Stimulated activated memory B cell treated with anti-CD40 and anti-IgM and Interleukin-4, amounts not matched to agents 10 μg/mL and 1 μg/mL and 100 μg/mL, for 72 hours (primary cell): ENCODE measurements around the gene DNAJA2.
A peak's percentile ranks its signal among the peaks of the same experiment; 100 is the strongest.
"Not testable (repeated sequence)": the region's sequence is repeated elsewhere in the genome, so short reads cannot be mapped to it uniquely, and the experiment has no call there.

Experiments
- ATAC-seq: fragments of 150-1000 bp; cut with Tn5 transposase; 2 replicates; pipeline ENCODE4 v1.10.0; 2021
- H3K27ac Mint-ChIP-seq: one replicate; pipeline ENCODE4 v1.8.0; 2022; ENCODE audit warnings: mild to moderate bottlenecking, mixed read lengths
- H3K27me3 Mint-ChIP-seq: one replicate; pipeline ENCODE4 v1.8.0; 2022; ENCODE audit warnings: mixed read lengths
- H3K36me3 Mint-ChIP-seq: one replicate; pipeline ENCODE4 v1.8.0; 2022; ENCODE audit warnings: mixed read lengths
- H3K4me1 Mint-ChIP-seq: one replicate; pipeline ENCODE4 v1.8.0; 2022; ENCODE audit warnings: mixed read lengths
- H3K4me3 Mint-ChIP-seq: one replicate; pipeline ENCODE4 v1.8.0; 2022; ENCODE audit warnings: mild to moderate bottlenecking, moderate library complexity, mixed read lengths
- H3K9me3 Mint-ChIP-seq: one replicate; pipeline ENCODE4 v1.8.0; 2022; ENCODE audit warnings: mixed read lengths

DNAJA2 gene

GRCh38 chr16:46961373-46962353 lies 11.8 kb downstream of the DNAJA2 start:
- Mint-ChIP-seq H3K27ac (peak overlapping the region; percentile 79), H3K4me3 (no peak overlapping the region), H3K4me1 (peaks cover 21% of the 10 kb centered on the region), H3K9me3 (no peaks in the 10 kb centered on the region), H3K36me3 (peaks cover 71% of the 10 kb centered on the region), H3K27me3 (no peaks in the 10 kb centered on the region)
- ATAC-seq: peak; percentile 73

DNA sequence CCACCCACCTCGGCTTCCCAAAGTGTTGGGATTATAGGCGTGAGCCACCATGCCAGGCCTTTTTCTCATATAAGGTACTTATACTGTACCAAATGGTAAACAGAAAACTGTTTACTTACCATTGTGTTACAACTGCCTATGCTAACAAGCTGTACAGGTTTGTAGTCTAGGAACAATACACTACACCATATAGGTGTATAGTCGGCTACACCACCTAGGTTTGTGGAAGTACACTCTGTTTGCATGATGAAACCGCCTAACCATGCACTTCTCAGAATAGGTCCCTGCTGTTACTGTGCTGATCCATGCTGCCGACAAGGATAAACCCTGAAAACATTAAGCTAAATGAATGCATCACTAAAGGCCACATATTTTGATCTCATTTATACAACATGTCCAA lies 18.9 kb downstream of the DNAJA2 start:
- Mint-ChIP-seq H3K36me3 (peaks cover 40% of the 10 kb centered on the region), H3K27ac (no peak overlapping the region)

GRCh38 chr16:46950009-46950408 lies 23.5 kb downstream of the DNAJA2 start:
- Mint-ChIP-seq H3K4me3 (no peak overlapping the region), H3K9me3 (no peaks in the 10 kb centered on the region), H3K36me3 (peaks cover 11% of the 10 kb centered on the region), H3K27me3 (no peaks in the 10 kb centered on the region), H3K27ac (no peak overlapping the region), H3K4me1 (peaks cover 6% of the 10 kb centered on the region)
- no peak for ATAC-seq

More for the DNA sequence above, 18.9 kb downstream of the DNAJA2 start:
- ATAC-seq: no peak
- H3K4me3 Mint-ChIP-seq: no peak overlapping the region
- no peaks in the 10 kb centered on the region for H3K9me3 Mint-ChIP-seq
- no peaks in the 10 kb centered on the region for H3K27me3 Mint-ChIP-seq
- no peaks in the 10 kb centered on the region for H3K4me1 Mint-ChIP-seq

DNA sequence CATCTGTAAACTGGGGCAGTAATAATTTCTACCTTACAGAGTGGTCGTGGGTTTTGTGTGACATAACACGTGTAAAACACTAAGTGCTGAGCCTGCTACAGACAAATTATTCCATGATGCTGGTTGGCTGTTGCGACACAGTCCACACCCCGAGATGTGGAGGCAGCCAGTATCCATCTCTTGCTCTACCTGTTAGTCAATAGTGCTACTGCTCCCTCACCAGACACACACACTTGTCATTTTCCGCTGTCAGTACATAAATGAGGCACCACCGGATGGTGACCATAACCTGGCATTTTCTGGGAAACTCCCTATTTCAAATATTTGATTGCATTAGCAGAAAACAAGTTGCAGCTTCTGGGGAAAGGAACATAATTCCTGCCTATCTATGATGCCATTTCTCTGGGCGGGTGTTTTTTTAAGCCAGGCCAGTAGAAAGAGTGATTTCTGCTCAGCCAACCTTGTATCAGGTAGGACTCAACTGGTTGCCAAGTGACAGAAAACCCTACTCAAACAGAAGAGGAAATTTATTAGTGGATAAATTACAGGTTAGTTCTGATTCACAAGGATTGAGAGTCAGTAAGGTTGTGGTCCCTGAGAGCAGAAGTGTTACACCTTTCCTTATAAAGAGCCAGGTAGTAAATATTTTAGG lies 24.1 kb downstream of the DNAJA2 start:
- no peaks in the 10 kb centered on the region for H3K9me3 Mint-ChIP-seq
- no peaks in the 10 kb centered on the region for H3K27me3 Mint-ChIP-seq
- peak overlapping the region; percentile 19 for H3K27ac Mint-ChIP-seq
- ATAC-seq: peak; percentile 85
- no peak overlapping the region for H3K4me3 Mint-ChIP-seq
- peaks cover 4% of the 10 kb centered on the region for H3K36me3 Mint-ChIP-seq
- H3K4me1 Mint-ChIP-seq: peaks cover 6% of the 10 kb centered on the region

- ATAC-seq: no peak
- Mint-ChIP-seq H3K27ac (peak overlapping the region; percentile 19), H3K4me1 (peaks cover 6% of the 10 kb centered on the region), H3K9me3 (no peaks in the 10 kb centered on the region), H3K27me3 (no peaks in the 10 kb centered on the region), H3K4me3 (no peak overlapping the region), H3K36me3 (peaks cover 5% of the 10 kb centered on the region)
These were observed 24.8 kb downstream of the DNAJA2 start for GRCh38 chr16:46948548-46949166.

DNA sequence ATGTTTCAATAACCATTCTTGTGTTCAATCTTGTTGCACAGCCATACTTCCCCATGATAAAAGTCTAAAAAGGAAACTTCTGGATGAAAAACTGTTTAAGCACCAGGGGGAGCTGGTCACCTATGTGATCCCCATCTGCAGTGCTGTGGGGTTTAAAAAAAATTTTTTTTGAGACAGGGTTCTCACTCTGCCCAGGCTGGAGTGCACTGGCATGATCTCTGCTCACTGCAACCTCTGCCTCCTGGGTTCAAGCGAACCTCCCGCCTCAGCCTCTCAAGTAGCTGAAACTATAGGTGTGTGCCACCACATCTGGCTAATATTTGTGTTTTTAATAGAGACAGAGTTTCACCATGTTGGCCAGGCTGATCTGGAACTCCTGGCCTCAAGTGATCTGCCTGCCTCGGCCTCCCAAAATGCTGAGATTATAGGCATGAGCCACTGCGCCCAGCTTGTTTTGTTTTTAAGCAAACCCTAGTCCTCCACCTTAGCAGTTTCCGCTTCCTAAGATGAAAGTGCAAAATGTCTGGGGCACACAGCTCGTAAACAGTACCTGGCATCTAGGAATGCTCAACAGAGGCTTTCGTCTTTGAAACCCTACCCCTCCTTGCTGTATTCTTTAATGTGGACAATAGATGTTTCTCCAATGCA lies 25.4 kb downstream of the DNAJA2 start:
- Mint-ChIP-seq H3K9me3 (no peaks in the 10 kb centered on the region), H3K4me3 (no peak overlapping the region), H3K27ac (peak overlapping the region; percentile 16), H3K4me1 (peaks cover 6% of the 10 kb centered on the region), H3K27me3 (no peaks in the 10 kb centered on the region), H3K36me3 (peaks cover 5% of the 10 kb centered on the region)
- peak; percentile 69 for ATAC-seq

GRCh38 chr16:46944713-46945112 lies 28.8 kb downstream of the DNAJA2 start:
- H3K27ac Mint-ChIP-seq, H3K4me1 Mint-ChIP-seq, ATAC-seq, H3K27me3 Mint-ChIP-seq, H3K4me3 Mint-ChIP-seq, H3K36me3 Mint-ChIP-seq, H3K9me3 Mint-ChIP-seq: not testable (repeated sequence)

GRCh38 chr16:46937536-46937935 lies 35.9 kb downstream of the DNAJA2 start:
- no peak overlapping the region for H3K27ac Mint-ChIP-seq
- peaks cover 8% of the 10 kb centered on the region for H3K4me1 Mint-ChIP-seq
- H3K4me3 Mint-ChIP-seq: no peak overlapping the region
- H3K27me3 Mint-ChIP-seq: no peaks in the 10 kb centered on the region
- ATAC-seq: no peak
- H3K36me3 Mint-ChIP-seq: no peaks in the 10 kb centered on the region
- no peaks in the 10 kb centered on the region for H3K9me3 Mint-ChIP-seq

- H3K27ac Mint-ChIP-seq: peak overlapping the region; percentile 68
- peak overlapping the region; percentile 18 for H3K4me3 Mint-ChIP-seq
- peak; percentile 85 for ATAC-seq
- peaks cover 17% of the 10 kb centered on the region for H3K4me1 Mint-ChIP-seq
- H3K27me3 Mint-ChIP-seq: no peaks in the 10 kb centered on the region
- H3K36me3 Mint-ChIP-seq: peaks cover 8% of the 10 kb centered on the region
- H3K9me3 Mint-ChIP-seq: no peaks in the 10 kb centered on the region
These were observed 40.7 kb downstream of the DNAJA2 start for GRCh38 chr16:46932802-46933201.

DNA sequence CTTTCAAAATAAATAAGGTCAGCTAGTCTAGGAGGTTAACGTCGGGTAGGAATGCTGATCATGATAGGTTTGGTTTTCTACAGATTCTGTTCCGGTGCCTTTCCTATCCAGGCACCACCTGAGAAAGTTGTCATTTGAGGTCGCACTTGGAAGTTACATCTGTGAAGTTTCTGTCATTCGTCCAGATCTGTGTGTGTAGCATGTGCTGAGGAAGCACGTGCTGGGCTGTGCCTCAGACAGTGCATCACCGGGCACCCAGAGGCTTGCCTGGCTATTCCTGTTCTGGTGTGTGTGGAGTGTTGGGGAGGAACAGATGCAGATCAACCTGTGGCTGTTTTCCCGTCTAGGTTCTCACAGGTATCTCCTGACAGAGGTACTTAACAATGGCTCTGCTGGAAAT lies 42.6 kb downstream of the DNAJA2 start:
- H3K4me3 Mint-ChIP-seq: no peak overlapping the region
- H3K27ac Mint-ChIP-seq: no peak overlapping the region
- H3K4me1 Mint-ChIP-seq: peaks cover 17% of the 10 kb centered on the region
- no peak for ATAC-seq
- no peaks in the 10 kb centered on the region for H3K9me3 Mint-ChIP-seq
- H3K36me3 Mint-ChIP-seq: peaks cover 18% of the 10 kb centered on the region
- no peaks in the 10 kb centered on the region for H3K27me3 Mint-ChIP-seq

DNA sequence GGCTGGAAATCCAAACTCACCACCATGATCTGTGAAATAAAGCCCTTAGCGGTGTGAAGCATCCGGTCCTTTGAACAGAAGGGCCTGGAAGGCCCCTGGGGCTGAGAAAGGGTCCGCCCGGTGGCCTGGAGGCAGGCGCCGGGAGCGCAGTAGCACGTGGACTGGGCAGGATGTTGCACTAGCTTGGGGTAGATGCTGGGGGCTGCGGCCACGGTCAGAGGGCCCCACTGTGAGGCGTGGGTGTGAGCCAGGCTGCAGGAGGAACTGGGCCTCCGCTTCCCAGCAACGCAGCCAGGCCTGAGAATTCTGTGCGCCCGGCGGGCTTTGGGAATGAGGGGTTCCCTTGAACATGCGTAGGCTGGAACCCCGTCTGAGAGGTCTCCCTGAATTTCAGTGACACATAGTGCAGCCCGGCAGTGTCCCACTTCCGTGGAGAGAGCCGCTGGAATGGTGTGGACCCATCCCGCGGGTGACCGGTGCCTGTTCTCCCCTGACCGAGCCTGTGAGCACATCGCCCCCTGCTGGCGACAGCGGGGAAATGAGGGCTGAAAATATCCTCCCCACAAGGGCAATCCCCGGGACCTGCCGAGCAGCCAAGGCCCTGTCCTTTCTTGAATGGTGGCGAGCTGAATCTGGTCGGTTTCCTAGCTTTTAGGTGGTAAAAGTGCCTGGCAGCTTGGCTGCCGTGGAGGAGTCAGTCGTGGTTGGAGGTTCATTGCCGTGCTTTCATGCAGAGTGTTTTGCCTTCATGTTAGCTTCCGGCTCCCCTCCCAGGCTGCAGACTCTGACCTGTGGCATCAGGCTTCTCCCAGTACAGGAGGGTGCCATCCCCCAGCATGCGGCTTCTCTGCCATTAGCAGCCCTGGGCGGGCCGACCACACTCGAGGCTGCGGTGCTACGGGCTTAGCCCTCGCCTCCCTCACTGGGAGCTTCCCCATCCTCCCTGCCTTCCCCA lies 43.8 kb downstream of the DNAJA2 start:
- H3K4me1 Mint-ChIP-seq: peaks cover 17% of the 10 kb centered on the region
- peak; percentile 82 for ATAC-seq
- H3K9me3 Mint-ChIP-seq: no peaks in the 10 kb centered on the region
- no peaks in the 10 kb centered on the region for H3K27me3 Mint-ChIP-seq
- H3K4me3 Mint-ChIP-seq: no peak overlapping the region
- peaks cover 18% of the 10 kb centered on the region for H3K36me3 Mint-ChIP-seq
- no peak overlapping the region for H3K27ac Mint-ChIP-seq

- Mint-ChIP-seq H3K9me3 (no peaks in the 10 kb centered on the region), H3K4me1 (peaks cover 17% of the 10 kb centered on the region), H3K27ac (no peak overlapping the region), H3K36me3 (peaks cover 23% of the 10 kb centered on the region), H3K27me3 (no peaks in the 10 kb centered on the region), H3K4me3 (no peak overlapping the region)
- ATAC-seq: no peak
These were observed 44.7 kb downstream of the DNAJA2 start for GRCh38 chr16:46928811-46929210.

DNA sequence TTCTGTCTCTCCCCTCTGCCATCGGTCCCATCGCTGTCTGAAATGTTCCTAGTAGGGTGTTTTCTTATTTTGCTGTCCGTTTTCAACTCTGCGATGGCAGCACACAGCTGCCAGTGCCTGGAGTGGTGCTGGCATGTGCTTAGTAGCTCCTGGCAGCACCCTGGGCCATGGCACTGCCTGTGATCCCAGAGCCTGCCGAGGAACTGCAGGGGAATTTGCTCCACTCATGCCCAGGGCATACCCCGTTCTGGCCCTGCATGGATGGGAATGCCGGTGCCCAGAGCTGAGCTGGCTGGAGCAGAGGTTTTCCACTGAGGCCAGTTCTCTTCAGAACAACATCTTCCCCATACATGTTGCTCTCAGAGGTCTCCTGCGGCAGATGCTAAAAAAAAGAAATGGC lies 46.2 kb downstream of the DNAJA2 start:
- Mint-ChIP-seq H3K27me3 (no peaks in the 10 kb centered on the region), H3K4me1 (peaks cover 7% of the 10 kb centered on the region), H3K4me3 (no peak overlapping the region), H3K36me3 (peaks cover 34% of the 10 kb centered on the region), H3K27ac (peak overlapping the region; percentile 4), H3K9me3 (no peaks in the 10 kb centered on the region)
- no peak for ATAC-seq
